Left kidney (tissue), 2 donors: Measurements from ENCODE around the gene FEN1. TPM values are rescaled to one million over a fixed set of nuclear protein-coding genes. Genes with fewer than 3 reads are reported as not detected.

Source experiments
- DNase-seq: peaks from one replicate; pipeline ENCODE4 v3.0.0-alpha.2; 2013
- polyA plus RNA-seq: library from polyadenylated mRNA; unstranded; fragments of 120-200 nt; gene quantifications from one replicate; pipeline ENCODE4 v1.2.1, GENCODE V29; 2013; ENCODE audit not compliant: insufficient read length

FEN1 gene
- polyA plus RNA-seq, 1 donor: 45.0 TPM

- no peak for DNase-seq
These were observed 37.9 kb upstream of the FEN1 start for GRCh38 chr11:61754534-61755482.

GRCh38 chr11:61756147-61756451, 36.6 kb upstream of the FEN1 start:
- no peak for DNase-seq

GRCh38 chr11:61756452-61757212, 36.1 kb upstream of the FEN1 start:
- no peak for DNase-seq

GRCh38 chr11:61757213-61757862, 35.4 kb upstream of the FEN1 start:
- no peak for DNase-seq

- DNase-seq: no peak
These were observed 31.8 kb upstream of the FEN1 start for GRCh38 chr11:61760946-61761345.

- DNase-seq: no peak
These were observed 31.1 kb upstream of the FEN1 start for GRCh38 chr11:61761440-61762222.

- DNase-seq: no peak
These were observed 30.5 kb upstream of the FEN1 start for GRCh38 chr11:61762223-61762615.

GRCh38 chr11:61762798-61763197, 29.9 kb upstream of the FEN1 start:
- no peak for DNase-seq

GRCh38 chr11:61763930-61764605, 28.6 kb upstream of the FEN1 start:
- DNase-seq: no peak

GRCh38 chr11:61764606-61765260, 28.0 kb upstream of the FEN1 start:
- no peak for DNase-seq

GRCh38 chr11:61765550-61766253, 27.0 kb upstream of the FEN1 start:
- no peak for DNase-seq

- DNase-seq: no peak
These were observed 26.3 kb upstream of the FEN1 start for GRCh38 chr11:61766353-61766841.

- no peak for DNase-seq
These were observed 24.2 kb upstream of the FEN1 start for GRCh38 chr11:61768376-61769076.

- DNase-seq: no peak
These were observed 23.4 kb upstream of the FEN1 start for GRCh38 chr11:61769169-61769920.

- no peak for DNase-seq
These were observed 22.6 kb upstream of the FEN1 start for GRCh38 chr11:61769946-61770683.

- DNase-seq: no peak
These were observed 21.4 kb upstream of the FEN1 start for GRCh38 chr11:61771195-61771894.

GRCh38 chr11:61771985-61772455, 20.7 kb upstream of the FEN1 start:
- DNase-seq: peak; percentile 73
